Measurements from ENCODE around the gene SSTR4.

GRCh38 chr20:23024701-23025100 lies 10.4 kb upstream of the SSTR4 start:
- TF ChIP-seq, protein P1, sequence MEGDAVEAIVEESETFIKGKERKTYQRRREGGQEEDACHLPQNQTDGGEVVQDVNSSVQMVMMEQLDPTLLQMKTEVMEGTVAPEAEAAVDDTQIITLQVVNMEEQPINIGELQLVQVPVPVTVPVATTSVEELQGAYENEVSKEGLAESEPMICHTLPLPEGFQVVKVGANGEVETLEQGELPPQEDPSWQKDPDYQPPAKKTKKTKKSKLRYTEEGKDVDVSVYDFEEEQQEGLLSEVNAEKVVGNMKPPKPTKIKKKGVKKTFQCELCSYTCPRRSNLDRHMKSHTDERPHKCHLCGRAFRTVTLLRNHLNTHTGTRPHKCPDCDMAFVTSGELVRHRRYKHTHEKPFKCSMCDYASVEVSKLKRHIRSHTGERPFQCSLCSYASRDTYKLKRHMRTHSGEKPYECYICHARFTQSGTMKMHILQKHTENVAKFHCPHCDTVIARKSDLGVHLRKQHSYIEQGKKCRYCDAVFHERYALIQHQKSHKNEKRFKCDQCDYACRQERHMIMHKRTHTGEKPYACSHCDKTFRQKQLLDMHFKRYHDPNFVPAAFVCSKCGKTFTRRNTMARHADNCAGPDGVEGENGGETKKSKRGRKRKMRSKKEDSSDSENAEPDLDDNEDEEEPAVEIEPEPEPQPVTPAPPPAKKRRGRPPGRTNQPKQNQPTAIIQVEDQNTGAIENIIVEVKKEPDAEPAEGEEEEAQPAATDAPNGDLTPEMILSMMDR (IDR thresholded peaks at IDR 0.05): no peak
- no peak for TF ChIP-seq POLR2A (IDR thresholded peaks at IDR 0.05)

All from Peyer's patch (tissue), 4 donors.